Measurements from ENCODE around the gene SPIN2A. TPM values are rescaled to one million over a fixed set of nuclear protein-coding genes. Genes with fewer than 3 reads are reported as not detected.

Gene SPIN2A
- total and polyA plus RNA-seq, 2 experiments from 2014 or later, result 1.4 to 5.2 TPM

DNA sequence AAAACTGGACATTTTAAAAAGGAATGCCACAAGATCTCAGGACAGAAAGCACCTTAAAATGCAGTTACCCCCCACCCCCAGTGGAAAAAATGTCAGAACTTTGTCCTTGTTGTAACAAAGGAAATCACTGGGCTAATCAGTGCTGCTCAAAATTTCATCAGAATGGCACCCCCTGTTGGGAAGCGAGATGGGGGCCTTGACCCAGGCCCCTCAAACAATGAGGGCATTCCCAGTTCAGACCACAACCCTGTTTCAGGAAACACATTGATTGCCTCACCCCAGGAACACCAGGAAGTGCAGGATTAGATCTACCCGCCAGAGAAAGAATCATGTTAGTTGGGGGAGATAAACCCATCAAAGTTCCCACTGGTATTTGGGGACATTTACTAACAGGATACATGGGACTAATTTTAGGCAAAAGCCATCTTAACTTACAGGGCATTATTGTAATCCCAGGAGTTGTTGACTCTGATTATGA is 32.2 kb downstream of the SPIN2A start:
- Histone ChIP-seq H3K9me2 (ENCODE audit: insufficient read depth) (no peaks in the 10 kb centered on the region), H3K4me3 (no peak overlapping the region), H3K4me2 (no peak overlapping the region), H3F3A (replicated peaks; ENCODE audit: low read depth) (no peaks in the 10 kb centered on the region), H3K36me3 (ENCODE audit: insufficient read depth) (peaks cover 4% of the 10 kb centered on the region; the same call in 1 of the 2 replicates), H3K27ac (ENCODE audit: low read depth) (no peak overlapping the region), H3K27me3 (ENCODE audit: insufficient read depth) (no peaks in the 10 kb centered on the region), H3K4me1 (ENCODE audit: insufficient read depth) (no peaks in the 10 kb centered on the region), H3K79me2 (replicated peaks; ENCODE audit: insufficient read depth) (no peaks in the 10 kb centered on the region), H4K20me1 (replicated peaks; ENCODE audit: insufficient read depth) (no peaks in the 10 kb centered on the region), H2AFZ (no peak overlapping the region)
- H3K4me3 Mint-ChIP-seq, result peak overlapping the region; percentile 14; the same call in 1 of the 3 replicates
- H3K27me3 Mint-ChIP-seq (ENCODE audit: insufficient read depth, low read depth, poor library complexity), result peaks cover 2% of the 10 kb centered on the region
- H3K4me1 Mint-ChIP-seq, result peaks cover 5% of the 10 kb centered on the region; the same call in 2 of the 3 replicates
- ATAC-seq (no peak; the same call in 2 of the 3 replicates), DNase-seq (ENCODE audit: low spot score) (peak; percentile 1)
- TF ChIP-seq EZH2 (IDR thresholded peaks at IDR 0.05; ENCODE audit: low read depth, unreplicated experiment), result no peak
- TF ChIP-seq, protein P1, sequence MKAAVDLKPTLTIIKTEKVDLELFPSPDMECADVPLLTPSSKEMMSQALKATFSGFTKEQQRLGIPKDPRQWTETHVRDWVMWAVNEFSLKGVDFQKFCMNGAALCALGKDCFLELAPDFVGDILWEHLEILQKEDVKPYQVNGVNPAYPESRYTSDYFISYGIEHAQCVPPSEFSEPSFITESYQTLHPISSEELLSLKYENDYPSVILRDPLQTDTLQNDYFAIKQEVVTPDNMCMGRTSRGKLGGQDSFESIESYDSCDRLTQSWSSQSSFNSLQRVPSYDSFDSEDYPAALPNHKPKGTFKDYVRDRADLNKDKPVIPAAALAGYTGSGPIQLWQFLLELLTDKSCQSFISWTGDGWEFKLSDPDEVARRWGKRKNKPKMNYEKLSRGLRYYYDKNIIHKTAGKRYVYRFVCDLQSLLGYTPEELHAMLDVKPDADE (IDR thresholded peaks at IDR 0.05), result no peak
- no peak for TF ChIP-seq ZNF114 (CRISPR knock-in tag; IDR thresholded peaks at IDR 0.05)
- TF ChIP-seq, protein P2, sequence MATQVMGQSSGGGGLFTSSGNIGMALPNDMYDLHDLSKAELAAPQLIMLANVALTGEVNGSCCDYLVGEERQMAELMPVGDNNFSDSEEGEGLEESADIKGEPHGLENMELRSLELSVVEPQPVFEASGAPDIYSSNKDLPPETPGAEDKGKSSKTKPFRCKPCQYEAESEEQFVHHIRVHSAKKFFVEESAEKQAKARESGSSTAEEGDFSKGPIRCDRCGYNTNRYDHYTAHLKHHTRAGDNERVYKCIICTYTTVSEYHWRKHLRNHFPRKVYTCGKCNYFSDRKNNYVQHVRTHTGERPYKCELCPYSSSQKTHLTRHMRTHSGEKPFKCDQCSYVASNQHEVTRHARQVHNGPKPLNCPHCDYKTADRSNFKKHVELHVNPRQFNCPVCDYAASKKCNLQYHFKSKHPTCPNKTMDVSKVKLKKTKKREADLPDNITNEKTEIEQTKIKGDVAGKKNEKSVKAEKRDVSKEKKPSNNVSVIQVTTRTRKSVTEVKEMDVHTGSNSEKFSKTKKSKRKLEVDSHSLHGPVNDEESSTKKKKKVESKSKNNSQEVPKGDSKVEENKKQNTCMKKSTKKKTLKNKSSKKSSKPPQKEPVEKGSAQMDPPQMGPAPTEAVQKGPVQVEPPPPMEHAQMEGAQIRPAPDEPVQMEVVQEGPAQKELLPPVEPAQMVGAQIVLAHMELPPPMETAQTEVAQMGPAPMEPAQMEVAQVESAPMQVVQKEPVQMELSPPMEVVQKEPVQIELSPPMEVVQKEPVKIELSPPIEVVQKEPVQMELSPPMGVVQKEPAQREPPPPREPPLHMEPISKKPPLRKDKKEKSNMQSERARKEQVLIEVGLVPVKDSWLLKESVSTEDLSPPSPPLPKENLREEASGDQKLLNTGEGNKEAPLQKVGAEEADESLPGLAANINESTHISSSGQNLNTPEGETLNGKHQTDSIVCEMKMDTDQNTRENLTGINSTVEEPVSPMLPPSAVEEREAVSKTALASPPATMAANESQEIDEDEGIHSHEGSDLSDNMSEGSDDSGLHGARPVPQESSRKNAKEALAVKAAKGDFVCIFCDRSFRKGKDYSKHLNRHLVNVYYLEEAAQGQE (IDR thresholded peaks at IDR 0.05; ENCODE audit: unreplicated experiment), result no peak
- TF ChIP-seq STAT1 (IDR thresholded peaks at IDR 0.05; ENCODE audit: unreplicated experiment), result no peak
- TF ChIP-seq, protein P3, sequence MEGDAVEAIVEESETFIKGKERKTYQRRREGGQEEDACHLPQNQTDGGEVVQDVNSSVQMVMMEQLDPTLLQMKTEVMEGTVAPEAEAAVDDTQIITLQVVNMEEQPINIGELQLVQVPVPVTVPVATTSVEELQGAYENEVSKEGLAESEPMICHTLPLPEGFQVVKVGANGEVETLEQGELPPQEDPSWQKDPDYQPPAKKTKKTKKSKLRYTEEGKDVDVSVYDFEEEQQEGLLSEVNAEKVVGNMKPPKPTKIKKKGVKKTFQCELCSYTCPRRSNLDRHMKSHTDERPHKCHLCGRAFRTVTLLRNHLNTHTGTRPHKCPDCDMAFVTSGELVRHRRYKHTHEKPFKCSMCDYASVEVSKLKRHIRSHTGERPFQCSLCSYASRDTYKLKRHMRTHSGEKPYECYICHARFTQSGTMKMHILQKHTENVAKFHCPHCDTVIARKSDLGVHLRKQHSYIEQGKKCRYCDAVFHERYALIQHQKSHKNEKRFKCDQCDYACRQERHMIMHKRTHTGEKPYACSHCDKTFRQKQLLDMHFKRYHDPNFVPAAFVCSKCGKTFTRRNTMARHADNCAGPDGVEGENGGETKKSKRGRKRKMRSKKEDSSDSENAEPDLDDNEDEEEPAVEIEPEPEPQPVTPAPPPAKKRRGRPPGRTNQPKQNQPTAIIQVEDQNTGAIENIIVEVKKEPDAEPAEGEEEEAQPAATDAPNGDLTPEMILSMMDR (conservative IDR thresholded peaks at IDR 0.05; ENCODE audit: low read depth in 2 of 2), result no peak
- no peak for TF ChIP-seq ZNF331 (CRISPR knock-in tag; IDR thresholded peaks at IDR 0.05; ENCODE audit: low read depth)
- TF ChIP-seq, protein P4, sequence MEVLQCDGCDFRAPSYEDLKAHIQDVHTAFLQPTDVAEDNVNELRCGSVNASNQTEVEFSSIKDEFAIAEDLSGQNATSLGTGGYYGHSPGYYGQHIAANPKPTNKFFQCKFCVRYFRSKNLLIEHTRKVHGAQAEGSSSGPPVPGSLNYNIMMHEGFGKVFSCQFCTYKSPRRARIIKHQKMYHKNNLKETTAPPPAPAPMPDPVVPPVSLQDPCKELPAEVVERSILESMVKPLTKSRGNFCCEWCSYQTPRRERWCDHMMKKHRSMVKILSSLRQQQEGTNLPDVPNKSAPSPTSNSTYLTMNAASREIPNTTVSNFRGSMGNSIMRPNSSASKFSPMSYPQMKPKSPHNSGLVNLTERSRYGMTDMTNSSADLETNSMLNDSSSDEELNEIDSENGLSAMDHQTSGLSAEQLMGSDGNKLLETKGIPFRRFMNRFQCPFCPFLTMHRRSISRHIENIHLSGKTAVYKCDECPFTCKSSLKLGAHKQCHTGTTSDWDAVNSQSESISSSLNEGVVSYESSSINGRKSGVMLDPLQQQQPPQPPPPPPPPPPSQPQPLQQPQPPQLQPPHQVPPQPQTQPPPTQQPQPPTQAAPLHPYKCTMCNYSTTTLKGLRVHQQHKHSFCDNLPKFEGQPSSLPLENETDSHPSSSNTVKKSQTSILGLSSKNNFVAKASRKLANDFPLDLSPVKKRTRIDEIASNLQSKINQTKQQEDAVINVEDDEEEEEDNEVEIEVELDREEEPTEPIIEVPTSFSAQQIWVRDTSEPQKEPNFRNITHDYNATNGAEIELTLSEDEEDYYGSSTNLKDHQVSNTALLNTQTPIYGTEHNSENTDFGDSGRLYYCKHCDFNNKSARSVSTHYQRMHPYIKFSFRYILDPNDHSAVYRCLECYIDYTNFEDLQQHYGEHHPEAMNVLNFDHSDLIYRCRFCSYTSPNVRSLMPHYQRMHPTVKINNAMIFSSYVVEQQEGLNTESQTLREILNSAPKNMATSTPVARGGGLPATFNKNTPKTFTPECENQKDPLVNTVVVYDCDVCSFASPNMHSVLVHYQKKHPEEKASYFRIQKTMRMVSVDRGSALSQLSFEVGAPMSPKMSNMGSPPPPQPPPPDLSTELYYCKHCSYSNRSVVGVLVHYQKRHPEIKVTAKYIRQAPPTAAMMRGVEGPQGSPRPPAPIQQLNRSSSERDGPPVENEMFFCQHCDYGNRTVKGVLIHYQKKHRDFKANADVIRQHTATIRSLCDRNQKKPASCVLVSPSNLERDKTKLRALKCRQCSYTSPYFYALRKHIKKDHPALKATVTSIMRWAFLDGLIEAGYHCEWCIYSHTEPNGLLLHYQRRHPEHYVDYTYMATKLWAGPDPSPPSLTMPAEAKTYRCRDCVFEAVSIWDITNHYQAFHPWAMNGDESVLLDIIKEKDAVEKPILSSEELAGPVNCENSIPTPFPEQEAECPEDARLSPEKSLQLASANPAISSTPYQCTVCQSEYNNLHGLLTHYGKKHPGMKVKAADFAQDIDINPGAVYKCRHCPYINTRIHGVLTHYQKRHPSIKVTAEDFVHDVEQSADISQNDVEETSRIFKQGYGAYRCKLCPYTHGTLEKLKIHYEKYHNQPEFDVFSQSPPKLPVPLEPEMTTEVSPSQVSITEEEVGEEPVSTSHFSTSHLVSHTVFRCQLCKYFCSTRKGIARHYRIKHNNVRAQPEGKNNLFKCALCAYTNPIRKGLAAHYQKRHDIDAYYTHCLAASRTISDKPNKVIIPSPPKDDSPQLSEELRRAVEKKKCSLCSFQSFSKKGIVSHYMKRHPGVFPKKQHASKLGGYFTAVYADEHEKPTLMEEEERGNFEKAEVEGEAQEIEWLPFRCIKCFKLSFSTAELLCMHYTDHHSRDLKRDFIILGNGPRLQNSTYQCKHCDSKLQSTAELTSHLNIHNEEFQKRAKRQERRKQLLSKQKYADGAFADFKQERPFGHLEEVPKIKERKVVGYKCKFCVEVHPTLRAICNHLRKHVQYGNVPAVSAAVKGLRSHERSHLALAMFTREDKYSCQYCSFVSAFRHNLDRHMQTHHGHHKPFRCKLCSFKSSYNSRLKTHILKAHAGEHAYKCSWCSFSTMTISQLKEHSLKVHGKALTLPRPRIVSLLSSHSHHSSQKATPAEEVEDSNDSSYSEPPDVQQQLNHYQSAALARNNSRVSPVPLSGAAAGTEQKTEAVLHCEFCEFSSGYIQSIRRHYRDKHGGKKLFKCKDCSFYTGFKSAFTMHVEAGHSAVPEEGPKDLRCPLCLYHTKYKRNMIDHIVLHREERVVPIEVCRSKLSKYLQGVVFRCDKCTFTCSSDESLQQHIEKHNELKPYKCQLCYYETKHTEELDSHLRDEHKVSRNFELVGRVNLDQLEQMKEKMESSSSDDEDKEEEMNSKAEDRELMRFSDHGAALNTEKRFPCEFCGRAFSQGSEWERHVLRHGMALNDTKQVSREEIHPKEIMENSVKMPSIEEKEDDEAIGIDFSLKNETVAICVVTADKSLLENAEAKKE (CRISPR knock-in tag; IDR thresholded peaks at IDR 0.05), result no peak
- TF ChIP-seq NANOG (IDR thresholded peaks at IDR 0.05; ENCODE audit: borderline replicate concordance), result no peak
- no peak for TF ChIP-seq POLR2AphosphoS5 (IDR thresholded peaks at IDR 0.05; ENCODE audit: low read depth)
- no peak for TF ChIP-seq JUNB (IDR thresholded peaks at IDR 0.05; ENCODE audit: unreplicated experiment)
- TF ChIP-seq EZH2phosphoT487 (IDR thresholded peaks at IDR 0.05; ENCODE audit: unreplicated experiment), result no peak
- no peak for TF ChIP-seq CREB1 (CRISPR knock-in tag; IDR thresholded peaks at IDR 0.05; ENCODE audit: low read depth)
- H3K36me3 Mint-ChIP-seq (ENCODE audit: low read depth), result peaks cover 89% of the 10 kb centered on the region
- H3K9me3 Mint-ChIP-seq, result peaks cover 22% of the 10 kb centered on the region
- no peak overlapping the region for H3K27ac Mint-ChIP-seq

Measured in GM23338 (cell line).